Ascending aorta (tissue), 2 donors: ENCODE results near the gene CITED4. TPM values are rescaled to one million over a fixed set of nuclear protein-coding genes. Genes with fewer than 3 reads are reported as not detected.

Experiments used
- DNase-seq, 2 donors: peaks; one replicate each; pipeline ENCODE4 v3.0.0-alpha.2; 2019; ENCODE audit warnings: low spot score in 2 of 2
- H3K27ac ChIP-seq, 2 donors: fragments of 200-600 bp; sonication (generic); one replicate each; pipeline ENCODE4 v1.5.1; 2016 to 2017; ENCODE audit warnings: mild to moderate bottlenecking in 1 of 2
- H3K27me3 ChIP-seq: fragments of 200-600 bp; sonication (generic); one replicate; pipeline ENCODE4 v1.5.1; 2017
- H3K36me3 ChIP-seq, 2 donors: fragments of 200-600 bp; sonication (generic); one replicate each; pipeline ENCODE4 v1.5.1; 2016
- H3K4me1 ChIP-seq, 2 donors: fragments of 200-600 bp; sonication (generic); one replicate each; pipeline ENCODE4 v1.5.1; 2016 to 2017; ENCODE audit warnings: mild to moderate bottlenecking in 1 of 2
- H3K4me3 ChIP-seq, 2 donors: fragments of 200-600 bp; sonication (generic); one replicate each; pipeline ENCODE4 v1.5.1; 2016 to 2017; ENCODE audit warnings: mild to moderate bottlenecking in 1 of 2
- H3K9me3 ChIP-seq, 2 donors: fragments of 200-600 bp; sonication (generic); one replicate each; pipeline ENCODE4 v1.5.1; 2016
- CTCF ChIP-seq, 3 experiments: fragments of 200-600 bp in 2 of 3; fragments of 450-650 bp in 1 of 3; sonication (generic) in 2 of 3; IDR thresholded peaks; one replicate each; pipeline ENCODE4 v1.5.1; 2016 to 2019; ENCODE audit warnings: antibody characterized with exemption in 3 of 3, mild to moderate bottlenecking in 1 of 3, moderate library complexity in 1 of 3
- intact Hi-C: fragments of 100-400 bp; cut with DNase I; formaldehyde crosslinking; loops from one replicate; pipeline ENCODE4 v1.15.1; 2023
- total RNA-seq: library from RNA; depleted of rRNA; stranded (reverse); fragments of >200 nt; gene quantifications from one replicate; pipeline ENCODE4 v1.1.0, GENCODE V29; 2016

The CITED4 gene
- total RNA-seq, 1 donor from 2014 or later: 47.6 TPM

DNA sequence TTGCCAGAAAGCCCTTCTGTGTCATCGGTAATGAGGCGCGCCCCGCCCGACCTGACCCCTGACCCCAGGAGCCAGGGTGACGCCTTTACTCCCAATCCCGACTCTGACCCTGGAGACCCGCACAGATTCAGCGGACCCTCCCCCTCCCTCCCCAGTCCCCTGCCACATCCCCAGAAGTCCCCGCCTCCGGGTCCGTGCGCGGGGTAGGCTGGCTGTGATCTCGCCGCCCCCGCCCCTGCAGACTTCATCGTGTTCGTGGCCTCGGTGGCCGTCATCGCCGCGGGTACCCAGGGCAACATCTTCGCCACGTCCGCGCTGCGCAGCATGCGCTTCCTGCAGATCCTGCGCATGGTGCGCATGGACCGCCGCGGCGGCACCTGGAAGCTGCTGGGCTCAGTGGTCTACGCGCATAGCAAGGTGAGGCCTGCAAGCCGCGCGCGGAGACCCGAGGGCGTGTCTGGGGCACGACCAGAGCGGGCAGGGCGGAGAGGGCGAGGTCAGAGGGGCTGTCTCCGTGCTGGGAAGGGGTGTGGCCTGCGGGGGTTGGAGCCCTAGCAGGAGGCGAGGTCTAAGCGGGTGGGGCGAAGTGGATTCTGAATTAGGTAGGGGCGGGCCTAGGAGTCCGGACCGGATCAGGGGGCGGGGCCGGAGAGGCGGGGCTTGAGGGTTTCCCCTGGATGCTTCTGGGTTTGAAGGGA is 43.8 kb downstream of the CITED4 start:
- Histone ChIP-seq H3K36me3 (peaks cover 3 to 5% of the 10 kb centered on the region in 2 donors), H3K27ac (peak overlapping the region in 1 of 2 donors; percentile 0), H3K9me3 (no peaks in the 10 kb centered on the region), H3K4me1 (peaks cover 21 to 22% of the 10 kb centered on the region in 2 donors), H3K4me3 (peak overlapping the region in 1 of 2 donors; percentile 37), H3K27me3 (no peaks in the 10 kb centered on the region)
- TF ChIP-seq CTCF (IDR thresholded peaks at IDR 0.05): no peak
- DNase-seq: no peak
- intact Hi-C loops: no loop called here

GRCh38 chr1:40817791-40818263 is 44.3 kb downstream of the CITED4 start:
- no peak for TF ChIP-seq CTCF (IDR thresholded peaks at IDR 0.05)
- Histone ChIP-seq H3K36me3 (peaks cover 3 to 5% of the 10 kb centered on the region in 2 donors), H3K9me3 (no peaks in the 10 kb centered on the region), H3K27me3 (no peaks in the 10 kb centered on the region), H3K4me1 (peaks cover 21 to 22% of the 10 kb centered on the region in 2 donors), H3K27ac (no peak overlapping the region), H3K4me3 (peak overlapping the region in 1 of 2 donors; percentile 37)
- no peak for DNase-seq
- intact Hi-C loops: no loop called here

DNA sequence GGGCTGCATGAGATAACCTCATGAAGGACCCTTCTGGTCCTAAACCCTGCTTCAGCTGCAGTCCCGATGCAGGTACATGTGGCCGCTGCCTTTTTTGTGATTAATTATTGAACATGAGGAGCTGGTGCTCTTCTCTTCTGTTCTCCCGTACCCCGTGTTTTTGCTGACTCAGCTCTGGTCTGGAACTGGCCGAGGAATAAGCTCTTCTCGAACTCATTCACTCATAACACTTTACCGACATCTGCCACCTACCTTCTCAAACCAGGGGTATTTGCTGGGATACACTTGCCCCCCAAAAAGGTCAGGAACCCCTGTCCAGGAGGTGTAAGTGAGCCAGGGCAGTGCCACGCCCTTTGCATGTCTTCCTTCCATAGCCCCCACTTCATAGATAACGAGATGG is 46.7 kb downstream of the CITED4 start:
- Histone ChIP-seq H3K27ac (no peak overlapping the region), H3K4me1 (peaks cover 3 to 7% of the 10 kb centered on the region in 2 donors), H3K9me3 (no peaks in the 10 kb centered on the region), H3K4me3 (no peak overlapping the region), H3K36me3 (peaks cover 3 to 5% of the 10 kb centered on the region in 2 donors), H3K27me3 (no peaks in the 10 kb centered on the region)
- TF ChIP-seq CTCF (IDR thresholded peaks at IDR 0.05): no peak
- intact Hi-C loops: no loop called here
- no peak for DNase-seq

Other genes with a start within 250 kb of the CITED4 start
- gene RIMS3, start 196.7 kb downstream of the CITED4 start, total RNA-seq: 43.9 TPM
- 75.9 TPM for gene NFYC, start 170.7 kb downstream of the CITED4 start, total RNA-seq
- gene KCNQ4, start 78.6 kb downstream of the CITED4 start, total RNA-seq: 14.5 TPM
- 33.0 TPM for gene CTPS1, start 117.3 kb upstream of the CITED4 start, total RNA-seq
- not detected for gene SLFNL1, start 159.4 kb upstream of the CITED4 start, total RNA-seq